GM12892 (cell line): ENCODE results near the gene AKT3.

Source experiments
- POLR2A ChIP-seq: IDR thresholded peaks from 2 replicates; pipeline ENCODE4 v1.6.1; 2011; ENCODE audit warnings: low read depth, low read length, control low read depth
- POLR2AphosphoS5 ChIP-seq: IDR thresholded peaks from 2 replicates; pipeline ENCODE4 v1.6.1; 2011; ENCODE audit warnings: low read depth, low read length, control low read depth
- TAF1 ChIP-seq: IDR thresholded peaks from 2 replicates; pipeline ENCODE4 v1.6.1; 2011; ENCODE audit warnings: low read depth, mild to moderate bottlenecking, control low read depth, low read length, borderline replicate concordance

GRCh38 chr1:243562473-243562872 lies 287.6 kb downstream of the AKT3 start:
- TF ChIP-seq POLR2A (no peak), TAF1 (no peak), POLR2AphosphoS5 (no peak)
